ENCODE measurements around the gene GPR137.
"Not testable (repeated sequence)": the region's sequence is repeated elsewhere in the genome, so short reads cannot be mapped to it uniquely, and the experiment has no call there.

Gene GPR137

GRCh38 chr11:64305075-64305690 lies 19.5 kb downstream of the GPR137 start, which contains the start of gene ESRRA:
ESRRA (plus strand) TSS chr11:64305524; CDS start chr11:64307180, 1,656 bp downstream.
- DNase-seq, result peak; percentile 99

- peak; percentile 55 to 61 for DNase-seq
These were observed 20.3 kb downstream of the GPR137 start for GRCh38 chr11:64305691-64306562.

- DNase-seq, result no peak
These were observed 20.9 kb downstream of the GPR137 start for GRCh38 chr11:64306563-64306875.

GRCh38 chr11:64306876-64307622 lies 21.4 kb downstream of the GPR137 start:
- DNase-seq, result no peak

GRCh38 chr11:64307795-64308194 lies 22.1 kb downstream of the GPR137 start:
- DNase-seq, result not testable (repeated sequence)

GRCh38 chr11:64312947-64313346 lies 27.3 kb downstream of the GPR137 start:
- no peak for DNase-seq

GRCh38 chr11:64313491-64314145 lies 28.0 kb downstream of the GPR137 start:
- DNase-seq, result peak in 1 of 2 experiments; percentile 30

- DNase-seq, result no peak
These were observed 28.6 kb downstream of the GPR137 start for GRCh38 chr11:64314146-64314804.

GRCh38 chr11:64314805-64315561 lies 29.3 kb downstream of the GPR137 start:
- DNase-seq, result no peak

GRCh38 chr11:64315667-64316526 lies 30.2 kb downstream of the GPR137 start:
- not testable (repeated sequence) for DNase-seq

GRCh38 chr11:64316672-64317324 lies 31.1 kb downstream of the GPR137 start:
- DNase-seq, result no peak

- peak; percentile 94 to 95 for DNase-seq
These were observed 31.8 kb downstream of the GPR137 start, which contains the start of gene TRMT112 for GRCh38 chr11:64317325-64317960. TRMT112 (minus strand) TSS chr11:64317559; CDS start chr11:64317526, 33 bp downstream.

GRCh38 chr11:64317961-64318765 lies 32.5 kb downstream of the GPR137 start, which contains the start of gene PRDX5:
PRDX5 (plus strand) TSS chr11:64318121; CDS start chr11:64318216, 95 bp downstream.
- peak; percentile 94 to 95 for DNase-seq

GRCh38 chr11:64318766-64319761 lies 33.4 kb downstream of the GPR137 start:
- peak; percentile 73 to 81 for DNase-seq

- DNase-seq, result no peak
These were observed 34.9 kb downstream of the GPR137 start for GRCh38 chr11:64320556-64320955.

- DNase-seq, result no peak
These were observed 35.4 kb downstream of the GPR137 start for GRCh38 chr11:64321026-64321425.

- DNase-seq, result no peak
These were observed 35.9 kb downstream of the GPR137 start for GRCh38 chr11:64321533-64321932.

Data from AML-193 (cell line).